Breast epithelium (tissue), 3 donors: ENCODE results near the gene PYCR2.

ENCODE experiments used
- POLR2A ChIP-seq: fragments of 450-650 bp; IDR thresholded peaks from one replicate; pipeline ENCODE4 v1.6.1; 2016; ENCODE audit warnings: antibody characterized with exemption, mild to moderate bottlenecking, moderate library complexity
- POLR2AphosphoS5 ChIP-seq, 3 donors: sonication (generic); formaldehyde crosslinking; IDR thresholded peaks; one replicate each; pipeline ENCODE4 v1.6.1; 2017; ENCODE audit warnings: antibody characterized with exemption in 3 of 3
- TF ChIP-seq, protein P1 (sequence below), 3 donors: fragments of 450-650 bp; IDR thresholded peaks; one replicate each; pipeline ENCODE4 v1.5.1; 2016 to 2017; ENCODE audit warnings: antibody characterized with exemption in 3 of 3, mild to moderate bottlenecking in 3 of 3, moderate library complexity in 3 of 3

DNA sequence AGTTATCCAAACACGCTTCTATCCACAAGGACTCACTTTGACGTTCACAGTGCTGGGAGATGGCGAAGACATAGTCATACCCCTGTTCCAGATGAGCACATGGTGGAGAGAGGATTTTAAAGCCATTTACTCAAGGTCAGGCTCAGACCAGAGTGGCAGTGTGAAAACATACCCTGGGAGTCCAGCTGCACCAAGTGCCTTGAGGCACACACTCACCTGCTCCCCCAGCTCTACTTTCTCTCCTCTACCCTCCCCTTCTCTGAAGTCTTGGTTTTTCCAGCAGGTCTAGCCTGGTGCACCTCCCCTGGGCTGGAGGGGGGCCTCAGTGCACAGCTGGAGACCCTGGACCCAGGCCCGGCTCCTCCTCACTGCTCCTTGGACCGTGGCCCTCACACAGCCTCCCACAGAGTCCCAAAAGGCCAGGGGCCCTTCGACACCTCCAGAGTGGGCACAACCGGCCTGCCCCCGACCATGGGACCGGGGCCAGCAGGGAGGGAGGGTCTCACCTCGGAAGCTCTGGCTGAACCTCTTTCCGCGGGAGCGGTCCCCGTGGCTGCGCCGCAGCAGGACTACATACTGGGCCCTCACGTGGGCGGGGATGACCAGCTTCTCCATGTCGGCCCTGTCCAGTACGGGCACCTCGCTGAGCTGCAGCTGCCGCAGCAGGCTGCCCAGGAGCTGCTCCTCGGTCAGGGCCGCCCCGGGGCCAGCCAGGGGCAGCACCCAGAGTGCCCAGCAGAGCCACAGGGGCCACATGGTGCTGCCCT lies 16.5 kb upstream of the PYCR2 start:
- TF ChIP-seq, protein P1, sequence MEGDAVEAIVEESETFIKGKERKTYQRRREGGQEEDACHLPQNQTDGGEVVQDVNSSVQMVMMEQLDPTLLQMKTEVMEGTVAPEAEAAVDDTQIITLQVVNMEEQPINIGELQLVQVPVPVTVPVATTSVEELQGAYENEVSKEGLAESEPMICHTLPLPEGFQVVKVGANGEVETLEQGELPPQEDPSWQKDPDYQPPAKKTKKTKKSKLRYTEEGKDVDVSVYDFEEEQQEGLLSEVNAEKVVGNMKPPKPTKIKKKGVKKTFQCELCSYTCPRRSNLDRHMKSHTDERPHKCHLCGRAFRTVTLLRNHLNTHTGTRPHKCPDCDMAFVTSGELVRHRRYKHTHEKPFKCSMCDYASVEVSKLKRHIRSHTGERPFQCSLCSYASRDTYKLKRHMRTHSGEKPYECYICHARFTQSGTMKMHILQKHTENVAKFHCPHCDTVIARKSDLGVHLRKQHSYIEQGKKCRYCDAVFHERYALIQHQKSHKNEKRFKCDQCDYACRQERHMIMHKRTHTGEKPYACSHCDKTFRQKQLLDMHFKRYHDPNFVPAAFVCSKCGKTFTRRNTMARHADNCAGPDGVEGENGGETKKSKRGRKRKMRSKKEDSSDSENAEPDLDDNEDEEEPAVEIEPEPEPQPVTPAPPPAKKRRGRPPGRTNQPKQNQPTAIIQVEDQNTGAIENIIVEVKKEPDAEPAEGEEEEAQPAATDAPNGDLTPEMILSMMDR (IDR thresholded peaks at IDR 0.05), result no peak
- TF ChIP-seq POLR2A (no peak), POLR2AphosphoS5 (IDR thresholded peaks at IDR 0.05) (no peak)
